Measurements from ENCODE around the gene APP.

The APP gene

GRCh38 chr21:26171258-26172100 lies 909 bp upstream of the APP start:
- Mint-ChIP-seq H3K36me3 (ENCODE audit: low read depth) (peaks cover 3% of the 10 kb centered on the region), H3K27ac (no peak overlapping the region), H3K9me3 (no peaks in the 10 kb centered on the region), H3K4me1 (ENCODE audit: low read depth) (peaks cover 21% of the 10 kb centered on the region), H3K27me3 (ENCODE audit: low read depth) (peaks cover 9% of the 10 kb centered on the region), H3K4me3 (peak overlapping the region; percentile 80)

GRCh38 chr21:26169611-26170470 lies 729 bp downstream of the APP start:
- Mint-ChIP-seq H3K36me3 (ENCODE audit: low read depth) (peaks cover 3% of the 10 kb centered on the region), H3K27me3 (ENCODE audit: low read depth) (peaks cover 9% of the 10 kb centered on the region), H3K4me1 (ENCODE audit: low read depth) (peaks cover 21% of the 10 kb centered on the region), H3K9me3 (no peaks in the 10 kb centered on the region), H3K4me3 (peak overlapping the region; percentile 93), H3K27ac (peak overlapping the region; percentile 85)

- Mint-ChIP-seq H3K9me3 (no peaks in the 10 kb centered on the region), H3K27me3 (ENCODE audit: low read depth) (peaks cover 9% of the 10 kb centered on the region), H3K4me1 (ENCODE audit: low read depth) (peaks cover 21% of the 10 kb centered on the region), H3K27ac (peak overlapping the region; percentile 74), H3K36me3 (ENCODE audit: low read depth) (peaks cover 3% of the 10 kb centered on the region), H3K4me3 (peak overlapping the region; percentile 93)
Observed at GRCh38 chr21:26169061-26169610, 1.4 kb downstream of the APP start.

- H3K9me3 Mint-ChIP-seq, result no peaks in the 10 kb centered on the region
- H3K27ac Mint-ChIP-seq, result no peak overlapping the region
- peaks cover 21% of the 10 kb centered on the region for H3K4me1 Mint-ChIP-seq (ENCODE audit: low read depth)
- no peak overlapping the region for H3K4me3 Mint-ChIP-seq
- peaks cover 9% of the 10 kb centered on the region for H3K27me3 Mint-ChIP-seq (ENCODE audit: low read depth)
- peaks cover 3% of the 10 kb centered on the region for H3K36me3 Mint-ChIP-seq (ENCODE audit: low read depth)
Observed at GRCh38 chr21:26168371-26168770, 2.2 kb downstream of the APP start.

- Mint-ChIP-seq H3K4me3 (no peak overlapping the region), H3K36me3 (ENCODE audit: low read depth) (peaks cover 3% of the 10 kb centered on the region), H3K27me3 (ENCODE audit: low read depth) (peaks cover 9% of the 10 kb centered on the region), H3K27ac (no peak overlapping the region), H3K9me3 (no peaks in the 10 kb centered on the region), H3K4me1 (ENCODE audit: low read depth) (peaks cover 21% of the 10 kb centered on the region)
Observed at GRCh38 chr21:26167593-26167992, 3.0 kb downstream of the APP start.

DNA sequence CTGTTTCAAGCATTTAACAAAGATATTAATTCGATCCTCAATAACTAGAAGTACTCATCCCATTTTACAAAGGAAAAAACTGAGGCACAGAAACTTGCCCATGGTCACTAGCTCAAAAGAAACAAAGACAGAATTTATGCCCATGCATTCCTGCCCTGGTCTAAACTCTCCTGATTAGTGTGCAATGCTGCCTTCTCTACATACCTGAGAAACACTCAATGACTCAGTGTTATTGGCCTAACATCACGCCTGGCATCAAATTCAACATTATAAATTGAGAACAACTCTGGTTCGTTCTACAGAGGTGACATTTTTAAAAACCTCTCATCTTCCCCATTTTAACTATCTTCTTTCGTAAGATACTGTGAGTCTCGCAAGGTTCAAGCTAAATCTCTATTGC lies 5.2 kb downstream of the APP start:
- peaks cover 3% of the 10 kb centered on the region for H3K36me3 Mint-ChIP-seq (ENCODE audit: low read depth)
- no peaks in the 10 kb centered on the region for H3K9me3 Mint-ChIP-seq
- no peak overlapping the region for H3K27ac Mint-ChIP-seq
- no peak overlapping the region for H3K4me3 Mint-ChIP-seq
- H3K4me1 Mint-ChIP-seq (ENCODE audit: low read depth), result peaks cover 16% of the 10 kb centered on the region
- H3K27me3 Mint-ChIP-seq (ENCODE audit: low read depth), result peaks cover 3% of the 10 kb centered on the region

GRCh38 chr21:26164311-26164710 lies 6.3 kb downstream of the APP start:
- Mint-ChIP-seq H3K36me3 (ENCODE audit: low read depth) (peaks cover 3% of the 10 kb centered on the region), H3K4me3 (no peak overlapping the region), H3K27me3 (ENCODE audit: low read depth) (peaks cover 3% of the 10 kb centered on the region), H3K27ac (no peak overlapping the region), H3K4me1 (ENCODE audit: low read depth) (peaks cover 13% of the 10 kb centered on the region), H3K9me3 (no peaks in the 10 kb centered on the region)

DNA sequence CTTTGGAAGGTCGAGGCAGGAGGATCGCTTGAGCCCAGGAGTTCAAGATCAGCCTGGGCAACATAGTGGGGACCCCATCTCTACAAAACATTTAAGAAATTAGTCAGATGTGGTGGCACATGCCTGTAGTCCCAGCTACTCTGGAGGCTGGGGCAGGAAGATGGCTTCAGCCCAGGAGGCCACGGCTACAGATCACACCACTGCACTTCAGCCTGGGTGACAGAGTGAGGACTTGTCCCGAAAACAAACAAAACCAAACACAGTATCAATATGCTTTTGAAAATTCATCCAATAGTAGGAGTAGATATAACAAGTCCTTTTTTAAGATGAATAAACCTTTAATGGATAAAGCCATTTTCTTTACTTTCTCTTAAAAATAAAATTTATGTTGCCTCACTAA lies 8.5 kb downstream of the APP start:
- H3K27me3 Mint-ChIP-seq (ENCODE audit: low read depth), result no peaks in the 10 kb centered on the region
- H3K27ac Mint-ChIP-seq, result no peak overlapping the region
- H3K4me1 Mint-ChIP-seq (ENCODE audit: low read depth), result peaks cover 17% of the 10 kb centered on the region
- no peaks in the 10 kb centered on the region for H3K36me3 Mint-ChIP-seq (ENCODE audit: low read depth)
- H3K4me3 Mint-ChIP-seq, result no peak overlapping the region
- no peaks in the 10 kb centered on the region for H3K9me3 Mint-ChIP-seq

GRCh38 chr21:26159869-26160268 lies 10.7 kb downstream of the APP start:
- Mint-ChIP-seq H3K36me3 (ENCODE audit: low read depth) (no peaks in the 10 kb centered on the region), H3K27me3 (ENCODE audit: low read depth) (no peaks in the 10 kb centered on the region), H3K27ac (no peak overlapping the region), H3K9me3 (no peaks in the 10 kb centered on the region), H3K4me1 (ENCODE audit: low read depth) (peaks cover 15% of the 10 kb centered on the region), H3K4me3 (no peak overlapping the region)

DNA sequence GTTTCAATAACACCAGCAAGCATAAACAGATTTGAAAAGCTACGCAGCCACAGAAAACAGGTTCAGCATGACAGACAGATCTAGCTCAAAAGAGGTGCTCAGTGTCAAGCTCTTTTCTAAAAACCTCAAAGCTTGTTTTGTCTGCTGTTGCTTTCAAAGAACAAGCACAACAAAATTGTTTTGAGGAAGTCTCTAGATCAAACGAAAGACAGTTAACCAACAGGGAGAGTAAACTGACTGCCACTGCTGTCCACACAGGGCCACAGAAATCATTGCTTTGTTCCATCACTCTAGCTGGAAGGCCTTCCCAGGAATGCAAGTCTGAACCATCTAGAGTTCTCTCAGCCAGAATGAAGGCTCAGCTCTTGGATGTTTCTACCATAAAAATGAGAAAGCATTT lies 12.8 kb downstream of the APP start:
- H3K4me1 Mint-ChIP-seq (ENCODE audit: low read depth), result peaks cover 15% of the 10 kb centered on the region
- H3K27ac Mint-ChIP-seq, result no peak overlapping the region
- no peaks in the 10 kb centered on the region for H3K9me3 Mint-ChIP-seq
- no peaks in the 10 kb centered on the region for H3K36me3 Mint-ChIP-seq (ENCODE audit: low read depth)
- H3K4me3 Mint-ChIP-seq, result no peak overlapping the region
- H3K27me3 Mint-ChIP-seq (ENCODE audit: low read depth), result no peaks in the 10 kb centered on the region

DNA sequence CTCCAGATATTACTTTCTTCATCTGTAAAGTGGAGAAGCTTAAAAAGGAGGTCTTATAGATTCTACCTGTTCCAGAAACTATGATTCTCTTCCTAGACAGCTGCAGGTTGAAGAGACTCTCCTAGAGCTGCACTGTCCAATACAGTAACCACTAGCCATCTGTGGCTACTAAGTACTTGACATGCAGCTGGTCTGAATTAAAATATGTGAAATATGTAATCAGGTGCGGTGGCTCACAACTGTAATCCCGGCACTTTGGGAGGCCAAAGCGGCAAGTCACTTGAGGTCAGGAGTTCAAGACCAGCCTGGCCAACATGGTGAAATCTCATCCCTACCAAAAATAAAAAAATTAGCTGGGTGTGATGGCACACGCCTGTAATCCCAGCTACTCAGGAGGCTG lies 15.8 kb downstream of the APP start:
- Mint-ChIP-seq H3K27me3 (ENCODE audit: low read depth) (no peaks in the 10 kb centered on the region), H3K4me3 (no peak overlapping the region), H3K27ac (no peak overlapping the region), H3K36me3 (ENCODE audit: low read depth) (no peaks in the 10 kb centered on the region), H3K4me1 (ENCODE audit: low read depth) (peaks cover 12% of the 10 kb centered on the region), H3K9me3 (no peaks in the 10 kb centered on the region)

DNA sequence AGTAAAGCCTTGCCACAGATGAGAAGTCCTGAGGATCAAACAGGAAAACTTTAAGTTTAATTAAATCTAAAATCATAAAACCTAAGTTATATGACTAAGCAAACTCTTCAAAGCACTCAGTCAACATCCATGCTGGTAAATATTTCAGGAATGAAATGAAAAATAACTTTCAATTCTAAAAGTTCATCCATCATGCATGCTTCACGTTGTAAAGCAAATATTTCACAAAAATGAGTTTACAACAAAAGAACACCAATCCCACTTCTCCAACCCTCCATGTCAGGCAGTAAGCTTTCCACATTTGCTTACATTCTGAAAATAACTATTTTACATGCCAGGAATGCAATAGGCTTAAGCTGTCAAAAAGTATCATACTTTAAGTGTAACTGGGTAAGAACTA lies 16.8 kb downstream of the APP start:
- H3K9me3 Mint-ChIP-seq, result no peaks in the 10 kb centered on the region
- no peaks in the 10 kb centered on the region for H3K27me3 Mint-ChIP-seq (ENCODE audit: low read depth)
- no peak overlapping the region for H3K27ac Mint-ChIP-seq
- no peaks in the 10 kb centered on the region for H3K36me3 Mint-ChIP-seq (ENCODE audit: low read depth)
- peaks cover 12% of the 10 kb centered on the region for H3K4me1 Mint-ChIP-seq (ENCODE audit: low read depth)
- no peak overlapping the region for H3K4me3 Mint-ChIP-seq

GRCh38 chr21:26148840-26149354 lies 21.7 kb downstream of the APP start:
- Mint-ChIP-seq H3K27ac (no peak overlapping the region), H3K9me3 (no peaks in the 10 kb centered on the region), H3K36me3 (ENCODE audit: low read depth) (peaks cover 2% of the 10 kb centered on the region), H3K4me3 (no peak overlapping the region), H3K4me1 (ENCODE audit: low read depth) (peaks cover 9% of the 10 kb centered on the region), H3K27me3 (ENCODE audit: low read depth) (no peaks in the 10 kb centered on the region)

DNA sequence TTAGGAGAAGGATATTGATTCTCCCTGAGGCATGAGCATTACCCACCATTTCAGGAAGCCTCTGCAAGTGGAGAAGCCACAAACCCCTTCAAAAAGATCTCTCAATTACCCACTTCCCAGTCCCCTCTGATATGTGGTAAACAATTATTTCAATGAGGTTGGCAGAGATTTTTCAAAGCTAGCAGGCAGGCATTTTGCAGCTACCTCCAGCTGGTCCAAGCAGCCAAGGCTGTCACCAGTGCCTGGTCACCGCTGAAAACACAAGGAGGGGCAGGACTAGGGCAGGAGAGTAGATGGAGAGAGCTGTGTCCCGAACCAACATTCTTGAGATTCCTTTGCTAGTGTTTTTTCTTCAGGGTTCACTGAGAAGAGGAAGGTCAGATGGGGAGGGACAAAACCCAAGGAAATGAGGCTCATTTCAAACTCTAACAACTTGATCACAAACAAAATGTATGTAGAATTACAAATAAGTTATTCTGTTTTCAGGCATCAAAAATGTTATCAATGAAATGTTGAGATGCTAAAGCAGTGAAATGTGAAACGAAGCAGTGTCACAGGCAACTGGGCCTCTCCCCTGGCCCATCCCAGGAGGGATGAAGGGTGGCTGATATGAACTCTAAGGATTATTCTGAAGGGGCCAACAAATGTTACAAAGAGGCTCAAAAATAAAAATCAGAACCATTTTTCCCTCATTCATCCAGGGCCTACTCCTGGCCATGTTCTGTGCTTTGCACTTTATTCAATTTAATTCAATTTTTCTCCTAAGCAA lies 22.3 kb downstream of the APP start:
- H3K36me3 Mint-ChIP-seq (ENCODE audit: low read depth), result peaks cover 2% of the 10 kb centered on the region
- peaks cover 9% of the 10 kb centered on the region for H3K4me1 Mint-ChIP-seq (ENCODE audit: low read depth)
- H3K4me3 Mint-ChIP-seq, result no peak overlapping the region
- no peaks in the 10 kb centered on the region for H3K9me3 Mint-ChIP-seq
- H3K27me3 Mint-ChIP-seq (ENCODE audit: low read depth), result no peaks in the 10 kb centered on the region
- no peak overlapping the region for H3K27ac Mint-ChIP-seq
